OCI-LY1 (cell line): ENCODE data around the gene PKNOX1.

Source experiments
- CTCF ChIP-seq: fragments of 200-600 bp; sonication (generic), shearing (Covaris generic); IDR thresholded peaks from 2 replicates; pipeline ENCODE4 v1.5.1; 2017; ENCODE audit warnings: mild to moderate bottlenecking, antibody characterized with exemption, low read length, moderate library complexity, mixed read lengths
- EZH2 ChIP-seq: fragments of 200-600 bp; sonication (generic), shearing (Covaris generic); IDR thresholded peaks from 2 replicates; pipeline ENCODE4 v1.8.0; 2017; ENCODE audit warnings: borderline replicate concordance, mixed run types, mild to moderate bottlenecking, antibody characterized with exemption, low read length, moderate library complexity, mixed read lengths

GRCh38 chr21:42971897-42972275, 2.5 kb upstream of the PKNOX1 start:
- TF ChIP-seq CTCF = no peak
- TF ChIP-seq EZH2 = no peak
